ENCODE measurements around the gene SMS.

DNA sequence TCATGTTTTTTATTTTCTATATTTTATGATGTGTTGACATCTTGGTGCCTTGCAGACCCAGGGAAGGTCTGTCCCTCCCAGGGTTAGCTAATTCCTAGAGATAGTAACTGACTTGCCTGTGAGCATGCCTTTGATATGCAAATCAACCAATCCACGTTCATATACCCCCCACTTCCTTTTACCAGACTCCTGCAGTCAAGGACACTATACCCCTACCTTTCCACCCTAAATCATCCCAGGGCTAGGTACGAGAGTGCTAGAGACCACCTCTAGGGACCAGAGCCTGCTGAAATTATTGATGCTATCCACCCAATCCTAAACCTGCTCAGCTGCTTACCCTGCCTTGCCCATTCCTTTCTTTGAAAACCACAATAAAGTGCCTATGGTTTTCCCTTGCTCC, 84.1 kb downstream of the SMS start:
- no peak for TF ChIP-seq RAD21 (IDR thresholded peaks at IDR 0.05; ENCODE audit: low read depth)
- no peak for TF ChIP-seq EP300 (IDR thresholded peaks at IDR 0.05; ENCODE audit: borderline replicate concordance)
- TF ChIP-seq REST (IDR thresholded peaks at IDR 0.05; ENCODE audit: low read depth): no peak
- no peak for TF ChIP-seq TAF1 (IDR thresholded peaks at IDR 0.05; ENCODE audit: low read depth)
- TF ChIP-seq, protein P1, sequence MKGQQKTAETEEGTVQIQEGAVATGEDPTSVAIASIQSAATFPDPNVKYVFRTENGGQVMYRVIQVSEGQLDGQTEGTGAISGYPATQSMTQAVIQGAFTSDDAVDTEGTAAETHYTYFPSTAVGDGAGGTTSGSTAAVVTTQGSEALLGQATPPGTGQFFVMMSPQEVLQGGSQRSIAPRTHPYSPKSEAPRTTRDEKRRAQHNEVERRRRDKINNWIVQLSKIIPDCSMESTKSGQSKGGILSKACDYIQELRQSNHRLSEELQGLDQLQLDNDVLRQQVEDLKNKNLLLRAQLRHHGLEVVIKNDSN (IDR thresholded peaks at IDR 0.05): no peak
- no peak for TF ChIP-seq NFIC (IDR thresholded peaks at IDR 0.05)
- TF ChIP-seq TCF12 (IDR thresholded peaks at IDR 0.05; ENCODE audit: low read depth): no peak
- TF ChIP-seq CEBPB (IDR thresholded peaks at IDR 0.05): no peak

Data from Ishikawa (cell line).